ENCODE measurements around the gene RAB36. TPM values are rescaled to one million over a fixed set of nuclear protein-coding genes. Genes with fewer than 3 reads are reported as not detected.

Gene RAB36
- total RNA-seq, 1 experiment from 2014 or later, result 1.8 TPM

GRCh38 chr22:23099531-23099804 lies 45.8 kb upstream of the RAB36 start:
- no peaks in the 10 kb centered on the region for H3K4me1 Mint-ChIP-seq
- H3K9me3 Mint-ChIP-seq, result no peaks in the 10 kb centered on the region
- ChIA-PET POLR2A (no interaction called here), CTCF (no interaction called here)
- H3K36me3 Mint-ChIP-seq, result no peaks in the 10 kb centered on the region
- ATAC-seq, result no peak
- H3K27ac Mint-ChIP-seq, result no peak overlapping the region
- no peaks in the 10 kb centered on the region for H3K27me3 Mint-ChIP-seq (ENCODE audit: low read depth)
- TF ChIP-seq CREB1 (CRISPR knock-in tag; IDR thresholded peaks at IDR 0.05), result no peak
- no peak overlapping the region for H3K4me3 Mint-ChIP-seq
- DNase-seq (ENCODE audit: low spot score), result no peak

- no peak for TF ChIP-seq ZNF512 (CRISPR knock-in tag; IDR thresholded peaks at IDR 0.05; ENCODE audit: borderline replicate concordance)
Observed at GRCh38 chr22:23100124-23100801, 45.0 kb upstream of the RAB36 start.

DNA sequence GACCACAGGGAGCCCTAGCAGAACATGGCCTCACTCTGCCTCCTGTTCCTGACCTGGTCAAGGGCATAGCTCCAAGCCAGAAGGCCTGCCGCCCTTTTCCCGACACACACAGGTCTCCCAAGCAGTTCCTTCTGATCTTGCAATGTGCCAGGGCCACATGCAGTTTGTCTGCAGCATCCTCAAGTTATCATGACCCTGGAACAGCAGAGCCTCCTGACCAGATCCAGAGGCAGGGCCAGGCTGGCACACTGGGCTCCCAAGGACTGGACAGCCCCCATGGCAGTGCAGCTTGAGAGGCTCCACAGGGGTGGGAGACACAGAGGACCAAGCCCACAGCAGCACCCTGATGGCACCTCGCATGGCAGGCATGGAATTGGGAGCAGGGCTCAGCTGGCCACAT lies 43.8 kb upstream of the RAB36 start:
- TF ChIP-seq E2F4 (CRISPR knock-in tag; IDR thresholded peaks at IDR 0.05; ENCODE audit: borderline replicate concordance, low read depth) (no peak), E2F5 (CRISPR knock-in tag; IDR thresholded peaks at IDR 0.05) (no peak), ZNF263 (CRISPR knock-in tag; IDR thresholded peaks at IDR 0.05; ENCODE audit: low read depth) (no peak), ZNF317 (CRISPR knock-in tag; IDR thresholded peaks at IDR 0.05; ENCODE audit: borderline replicate concordance, low read depth) (no peak), ESRRA (CRISPR knock-in tag; IDR thresholded peaks at IDR 0.05; ENCODE audit: borderline replicate concordance) (no peak), JAZF1 (CRISPR knock-in tag; IDR thresholded peaks at IDR 0.05) (no peak), NFATC4 (CRISPR knock-in tag; IDR thresholded peaks at IDR 0.05) (no peak), ZNF219 (CRISPR knock-in tag; IDR thresholded peaks at IDR 0.05; ENCODE audit: borderline replicate concordance) (no peak), IRF2 (CRISPR knock-in tag; IDR thresholded peaks at IDR 0.05; ENCODE audit: borderline replicate concordance, low read depth) (no peak)
- TF ChIP-seq, protein P1, sequence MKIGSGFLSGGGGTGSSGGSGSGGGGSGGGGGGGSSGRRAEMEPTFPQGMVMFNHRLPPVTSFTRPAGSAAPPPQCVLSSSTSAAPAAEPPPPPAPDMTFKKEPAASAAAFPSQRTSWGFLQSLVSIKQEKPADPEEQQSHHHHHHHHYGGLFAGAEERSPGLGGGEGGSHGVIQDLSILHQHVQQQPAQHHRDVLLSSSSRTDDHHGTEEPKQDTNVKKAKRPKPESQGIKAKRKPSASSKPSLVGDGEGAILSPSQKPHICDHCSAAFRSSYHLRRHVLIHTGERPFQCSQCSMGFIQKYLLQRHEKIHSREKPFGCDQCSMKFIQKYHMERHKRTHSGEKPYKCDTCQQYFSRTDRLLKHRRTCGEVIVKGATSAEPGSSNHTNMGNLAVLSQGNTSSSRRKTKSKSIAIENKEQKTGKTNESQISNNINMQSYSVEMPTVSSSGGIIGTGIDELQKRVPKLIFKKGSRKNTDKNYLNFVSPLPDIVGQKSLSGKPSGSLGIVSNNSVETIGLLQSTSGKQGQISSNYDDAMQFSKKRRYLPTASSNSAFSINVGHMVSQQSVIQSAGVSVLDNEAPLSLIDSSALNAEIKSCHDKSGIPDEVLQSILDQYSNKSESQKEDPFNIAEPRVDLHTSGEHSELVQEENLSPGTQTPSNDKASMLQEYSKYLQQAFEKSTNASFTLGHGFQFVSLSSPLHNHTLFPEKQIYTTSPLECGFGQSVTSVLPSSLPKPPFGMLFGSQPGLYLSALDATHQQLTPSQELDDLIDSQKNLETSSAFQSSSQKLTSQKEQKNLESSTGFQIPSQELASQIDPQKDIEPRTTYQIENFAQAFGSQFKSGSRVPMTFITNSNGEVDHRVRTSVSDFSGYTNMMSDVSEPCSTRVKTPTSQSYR (CRISPR knock-in tag; IDR thresholded peaks at IDR 0.05), result no peak
- TF ChIP-seq, protein P2, sequence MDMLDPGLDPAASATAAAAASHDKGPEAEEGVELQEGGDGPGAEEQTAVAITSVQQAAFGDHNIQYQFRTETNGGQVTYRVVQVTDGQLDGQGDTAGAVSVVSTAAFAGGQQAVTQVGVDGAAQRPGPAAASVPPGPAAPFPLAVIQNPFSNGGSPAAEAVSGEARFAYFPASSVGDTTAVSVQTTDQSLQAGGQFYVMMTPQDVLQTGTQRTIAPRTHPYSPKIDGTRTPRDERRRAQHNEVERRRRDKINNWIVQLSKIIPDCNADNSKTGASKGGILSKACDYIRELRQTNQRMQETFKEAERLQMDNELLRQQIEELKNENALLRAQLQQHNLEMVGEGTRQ (CRISPR knock-in tag; IDR thresholded peaks at IDR 0.05), result no peak
- H3K36me3 Mint-ChIP-seq, result no peaks in the 10 kb centered on the region
- no peak overlapping the region for H3K27ac Mint-ChIP-seq
- ATAC-seq (no peak), DNase-seq (ENCODE audit: low spot score) (no peak)
- no peaks in the 10 kb centered on the region for H3K9me3 Mint-ChIP-seq
- H3K4me3 Mint-ChIP-seq, result no peak overlapping the region
- H3K4me1 Mint-ChIP-seq, result no peaks in the 10 kb centered on the region
- CTCF ChIA-PET, result interaction anchor here (1.4 to 2.9 kb wide), 2 partner anchors 27 to 143 kb away, joined by 3 to 14 read pairs; no protein-coding TSS in a partner anchor
- POLR2A ChIA-PET, result no interaction called here
- no peaks in the 10 kb centered on the region for H3K27me3 Mint-ChIP-seq (ENCODE audit: low read depth)

More at GRCh38 chr22:23100124-23100801, 45.0 kb upstream of the RAB36 start:
- POLR2A ChIA-PET, result no interaction called here
- Mint-ChIP-seq H3K4me1 (no peaks in the 10 kb centered on the region), H3K27ac (no peak overlapping the region), H3K9me3 (no peaks in the 10 kb centered on the region), H3K4me3 (no peak overlapping the region), H3K36me3 (no peaks in the 10 kb centered on the region), H3K27me3 (ENCODE audit: low read depth) (no peaks in the 10 kb centered on the region)
- no peak for ATAC-seq
- CTCF ChIA-PET, result no interaction called here
- no peak for DNase-seq (ENCODE audit: low spot score)
